NCI-H748 (cell line): ENCODE measurements around the gene ULK3.

Source experiments
- DNase-seq: peaks from one replicate; lab custom pipeline; 2025; ENCODE audit not compliant: unreplicated experiment; lab: John Stamatoyannopoulos, UW

Gene ULK3

GRCh38 chr15:74800559-74801094 is 42.3 kb downstream of the ULK3 start:
- DNase-seq: no peak

GRCh38 chr15:74799856-74800558 is 42.9 kb downstream of the ULK3 start:
- DNase-seq: peak; percentile 29

- DNase-seq: no peak
Measured at GRCh38 chr15:74799255-74799855, 43.6 kb downstream of the ULK3 start.

DNA sequence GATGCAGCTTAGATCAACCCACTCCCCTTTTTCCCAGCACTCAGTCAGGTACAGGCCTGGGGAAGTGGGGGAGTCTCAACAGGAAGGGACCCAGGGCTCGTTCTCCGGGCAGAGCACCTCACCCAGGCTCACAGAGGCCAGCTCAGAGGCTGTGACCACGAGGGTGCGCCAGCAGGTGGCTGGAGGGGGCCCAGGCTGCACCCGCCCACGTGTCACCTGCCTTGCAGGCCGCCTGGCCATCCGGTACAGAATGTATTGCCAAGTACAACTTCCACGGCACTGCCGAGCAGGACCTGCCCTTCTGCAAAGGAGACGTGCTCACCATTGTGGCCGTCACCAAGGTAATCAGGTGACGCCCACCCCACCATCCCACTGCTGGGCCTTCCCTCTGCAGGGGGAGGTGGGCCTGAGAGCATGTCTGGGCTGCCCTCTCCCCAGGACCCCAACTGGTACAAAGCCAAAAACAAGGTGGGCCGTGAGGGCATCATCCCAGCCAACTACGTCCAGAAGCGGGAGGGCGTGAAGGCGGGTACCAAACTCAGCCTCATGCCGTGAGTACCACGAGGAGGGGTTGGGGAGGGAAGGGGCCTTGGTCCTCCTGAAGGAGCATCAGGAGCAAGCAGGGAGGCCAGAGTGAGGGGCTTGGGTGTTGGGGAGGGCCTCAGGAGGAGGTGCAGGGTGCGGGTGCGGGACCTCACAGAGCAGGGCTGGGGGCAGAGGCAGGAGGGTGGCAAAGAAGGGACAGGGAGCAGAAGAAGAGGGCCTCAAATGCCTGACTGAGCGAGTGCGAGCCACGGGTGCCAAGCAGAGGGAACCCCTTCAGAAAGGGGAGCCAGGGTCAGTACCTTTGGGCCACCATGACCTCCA is 44.3 kb downstream of the ULK3 start:
- no peak for DNase-seq

- no peak for DNase-seq
Measured at GRCh38 chr15:74795966-74796625, 46.9 kb downstream of the ULK3 start.

DNA sequence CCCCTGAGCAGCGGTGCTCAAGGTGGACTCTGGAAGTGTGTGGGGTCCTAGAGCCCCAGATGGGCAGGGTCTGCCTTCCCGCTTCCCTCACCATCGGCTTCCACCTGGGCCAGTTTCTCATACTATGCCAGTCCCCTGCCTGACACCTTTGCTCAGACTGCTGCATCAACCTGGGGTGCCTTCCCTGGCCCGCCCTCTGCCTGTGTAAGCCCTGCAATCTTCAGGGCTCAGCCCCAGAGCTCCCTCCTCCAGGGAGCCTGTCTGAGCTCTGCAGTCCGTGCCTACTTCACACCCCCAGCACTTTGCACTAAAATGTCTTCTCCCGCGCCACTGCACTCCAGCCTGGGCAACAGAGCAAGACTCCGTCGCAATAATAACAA is 48.0 kb downstream of the ULK3 start:
- DNase-seq: no peak

GRCh38 chr15:74794248-74794969 is 48.5 kb downstream of the ULK3 start:
- DNase-seq: no peak

- no peak for DNase-seq
Measured at GRCh38 chr15:74793135-74794028, 49.6 kb downstream of the ULK3 start.

- DNase-seq: no peak
Measured at GRCh38 chr15:74792227-74793016, 50.5 kb downstream of the ULK3 start.

DNA sequence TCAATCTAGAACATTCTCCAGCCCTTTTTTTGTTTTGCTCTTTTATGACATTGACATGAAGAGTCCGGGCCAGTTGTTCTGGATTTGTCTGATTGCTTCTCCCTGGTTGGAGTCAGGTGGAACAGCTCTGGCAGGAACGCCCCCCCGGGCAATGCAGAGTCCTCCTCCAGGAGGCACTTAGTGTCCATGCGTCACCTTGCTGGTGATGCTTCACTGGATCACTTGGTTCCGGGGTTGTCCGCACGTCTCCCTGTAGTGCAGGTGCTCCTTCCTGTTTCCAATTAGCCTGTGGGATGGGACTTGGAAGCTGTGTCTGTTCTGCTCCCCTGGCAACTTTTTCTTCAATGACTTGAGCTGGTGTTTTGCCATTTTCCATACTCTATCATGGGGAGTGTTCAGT is 51.3 kb downstream of the ULK3 start:
- no peak for DNase-seq

DNA sequence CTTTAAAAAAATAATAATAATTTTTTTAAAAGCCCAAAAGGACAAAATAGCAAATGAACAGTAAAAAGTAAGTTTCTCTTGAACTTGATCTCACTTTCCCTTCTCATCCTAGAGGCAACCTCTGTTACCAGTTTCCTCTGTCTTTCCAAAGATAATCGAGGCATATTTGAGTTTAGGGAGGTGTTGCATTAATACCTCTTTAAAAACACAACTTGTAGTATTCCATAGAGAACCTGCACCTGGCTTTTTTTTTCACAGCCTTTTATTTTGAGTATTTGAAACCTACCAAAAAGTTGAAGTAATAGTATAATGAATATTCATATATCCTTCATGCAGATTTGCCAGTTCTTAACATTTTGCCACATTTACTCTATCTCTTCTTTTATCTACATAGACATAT is 51.9 kb downstream of the ULK3 start:
- no peak for DNase-seq

DNA sequence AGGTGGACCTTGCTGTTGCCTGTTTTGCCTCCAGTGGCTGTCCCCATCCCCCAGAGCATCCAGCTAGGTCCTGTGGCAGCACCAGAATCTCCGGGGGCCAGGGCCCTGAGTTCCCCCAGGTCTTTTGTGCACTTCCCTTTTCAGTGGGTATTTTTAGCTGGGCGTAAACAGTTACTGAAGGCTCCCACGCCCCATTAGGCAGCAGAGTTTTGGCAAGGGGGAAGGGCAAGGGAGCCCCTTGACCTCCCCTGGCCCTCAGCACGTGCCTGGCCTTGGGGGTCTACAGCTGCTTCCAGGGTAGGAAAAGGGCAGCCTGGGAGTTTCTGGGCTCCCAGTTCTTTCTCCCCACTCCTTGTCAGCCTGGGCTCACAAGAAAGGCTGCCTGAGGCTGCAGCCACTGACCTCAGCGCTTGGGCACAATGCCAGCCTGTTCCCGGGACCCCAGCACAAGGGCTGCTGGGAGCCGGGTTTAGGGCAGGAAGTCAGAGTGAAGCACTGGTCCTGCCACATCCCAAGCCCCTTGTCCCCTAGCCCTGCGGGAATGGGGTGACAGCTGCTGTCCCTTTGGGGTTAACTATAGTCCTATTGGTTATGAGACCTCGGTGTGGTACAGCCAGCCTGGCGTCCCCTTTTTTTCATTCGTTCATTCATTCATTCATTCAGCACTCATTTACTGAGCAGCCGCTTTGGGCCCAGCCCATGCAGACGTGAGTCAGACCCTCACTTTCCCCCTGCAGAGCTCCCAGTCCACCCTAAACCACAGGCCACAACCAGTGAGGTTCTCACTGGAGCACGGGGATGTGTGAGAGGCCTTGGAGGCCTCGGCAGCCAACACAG is 52.7 kb downstream of the ULK3 start:
- no peak for DNase-seq

- DNase-seq: no peak
Measured at GRCh38 chr15:74789741-74790079, 53.2 kb downstream of the ULK3 start.

- no peak for DNase-seq
Measured at GRCh38 chr15:74789171-74789631, 53.8 kb downstream of the ULK3 start.

DNA sequence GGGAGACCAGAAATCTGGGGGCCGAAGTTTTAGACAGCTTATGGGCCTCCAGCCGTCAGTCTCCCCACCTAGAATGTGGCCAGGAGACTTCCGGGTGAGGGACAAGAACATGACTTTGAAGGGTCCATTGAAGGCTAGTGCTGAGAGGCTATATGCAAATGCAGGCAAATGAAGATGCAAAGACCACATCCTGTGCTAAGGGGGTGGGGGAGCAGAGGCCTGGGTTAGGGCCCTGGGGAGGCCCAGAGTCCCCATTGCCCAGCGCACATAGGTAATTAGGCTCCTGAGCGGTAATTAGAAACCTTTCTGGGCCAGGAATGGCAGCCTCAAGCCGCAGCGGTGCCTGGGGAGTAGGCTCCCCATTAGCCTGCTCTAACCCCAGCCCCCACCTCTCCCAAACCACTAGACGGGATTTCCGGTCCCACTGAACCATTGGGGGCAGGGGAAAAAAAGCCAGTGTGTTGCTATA is 54.2 kb downstream of the ULK3 start:
- DNase-seq: no peak

DNA sequence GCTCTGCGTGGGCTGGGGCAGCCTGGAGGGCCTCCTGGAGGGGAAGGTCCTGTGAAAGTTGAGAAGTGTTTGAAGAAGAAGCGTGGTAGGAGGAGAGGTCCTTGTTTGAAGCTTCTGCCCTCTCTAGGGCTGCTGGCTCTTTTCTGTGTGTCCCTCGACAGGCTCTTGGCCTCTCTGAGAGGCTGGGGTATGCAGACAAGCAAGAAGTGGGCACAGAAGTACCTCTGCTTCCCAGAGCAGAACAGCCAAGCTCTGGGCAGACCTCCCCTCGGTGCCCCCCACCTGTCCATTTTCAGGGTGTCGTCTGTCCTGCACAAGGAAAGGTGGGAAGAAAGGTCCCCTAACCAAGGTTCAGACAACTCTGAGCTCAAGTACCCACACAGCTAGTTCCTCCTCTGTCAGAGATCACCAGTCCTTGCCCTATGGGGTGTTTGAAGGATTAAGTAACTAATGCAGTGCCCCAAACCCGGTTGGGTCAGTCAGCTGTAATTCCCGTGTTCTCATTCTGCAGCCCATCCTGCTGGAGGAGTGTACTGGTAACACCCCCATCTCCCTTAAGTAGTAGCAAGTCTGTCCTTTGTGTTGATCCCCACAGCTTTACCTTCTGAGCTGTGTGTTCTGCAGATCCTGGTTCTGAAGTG is 54.8 kb downstream of the ULK3 start:
- no peak for DNase-seq
